Rectal smooth muscle tissue (tissue), 1 donor: ENCODE data around the gene CTNNA3.
"Not testable (repeated sequence)": the region's sequence is repeated elsewhere in the genome, so short reads cannot be mapped to it uniquely, and the experiment has no call there.

ENCODE experiments used
- H3K27ac ChIP-seq: one replicate; pipeline ENCODE4 v1.7.0; 2013; ENCODE audit warnings: low read depth, low read length, inconsistent platforms
- H3K27me3 ChIP-seq: one replicate; pipeline ENCODE4 v1.7.0; 2013; ENCODE audit warnings: low read length; ENCODE audit not compliant: control insufficient read depth, insufficient read depth
- H3K36me3 ChIP-seq: one replicate; pipeline ENCODE4 v1.7.0; 2013; ENCODE audit warnings: low read length; ENCODE audit not compliant: control insufficient read depth, insufficient read depth
- H3K4me1 ChIP-seq: one replicate; pipeline ENCODE4 v1.7.0; 2013; ENCODE audit warnings: low read length; ENCODE audit not compliant: control insufficient read depth, insufficient read depth
- H3K4me3 ChIP-seq: one replicate; pipeline ENCODE4 v1.7.0; 2013; ENCODE audit warnings: low read length
- H3K9ac ChIP-seq: one replicate; pipeline ENCODE4 v1.7.0; 2013; ENCODE audit warnings: low read length

CTNNA3 gene

DNA sequence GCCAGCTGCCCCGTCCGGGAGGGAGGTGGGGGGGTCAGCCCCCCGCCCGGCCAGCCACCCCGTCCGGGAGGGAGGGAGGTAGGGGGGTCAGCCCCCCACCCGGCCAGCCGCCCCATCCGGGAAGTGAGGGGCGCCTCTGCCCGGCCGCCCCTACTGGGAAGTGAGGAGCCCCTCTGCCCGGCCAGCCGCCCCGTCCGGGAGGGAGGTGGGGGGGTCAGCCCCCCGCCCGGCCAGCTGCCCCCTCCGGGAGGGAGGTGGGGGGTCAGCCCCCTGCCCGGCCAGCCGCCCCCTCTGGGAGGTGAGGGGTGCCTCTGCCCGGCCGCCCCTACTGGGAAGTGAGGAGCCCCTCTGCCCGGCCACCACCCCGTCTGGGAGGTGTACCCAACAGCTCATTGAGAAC lies 4.1 kb downstream of the CTNNA3 start:
- H3K4me1 ChIP-seq, H3K27ac ChIP-seq, H3K4me3 ChIP-seq, H3K36me3 ChIP-seq, H3K27me3 ChIP-seq, H3K9ac ChIP-seq: not testable (repeated sequence)

DNA sequence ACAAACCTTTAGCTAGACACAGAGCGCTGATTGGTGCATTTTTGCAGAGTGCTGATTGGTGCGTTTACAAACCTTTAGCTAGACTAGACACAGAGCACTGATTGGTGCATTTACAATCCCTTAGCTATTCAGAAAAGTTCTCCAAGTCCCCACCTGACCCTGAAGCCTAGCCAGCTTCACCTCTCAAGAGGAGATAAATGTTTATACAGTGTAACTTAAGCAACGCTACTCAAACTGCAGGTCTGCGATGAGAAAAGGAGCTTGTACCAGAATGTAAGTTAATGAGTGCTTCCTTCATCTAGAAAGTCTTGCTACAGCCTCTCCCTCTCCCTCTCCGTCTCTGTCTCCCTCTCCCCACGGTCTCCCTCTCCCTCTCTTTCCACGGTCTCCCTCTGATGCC lies 5.5 kb downstream of the CTNNA3 start:
- H3K36me3 ChIP-seq, H3K9ac ChIP-seq, H3K4me1 ChIP-seq, H3K4me3 ChIP-seq, H3K27me3 ChIP-seq, H3K27ac ChIP-seq: not testable (repeated sequence)

DNA sequence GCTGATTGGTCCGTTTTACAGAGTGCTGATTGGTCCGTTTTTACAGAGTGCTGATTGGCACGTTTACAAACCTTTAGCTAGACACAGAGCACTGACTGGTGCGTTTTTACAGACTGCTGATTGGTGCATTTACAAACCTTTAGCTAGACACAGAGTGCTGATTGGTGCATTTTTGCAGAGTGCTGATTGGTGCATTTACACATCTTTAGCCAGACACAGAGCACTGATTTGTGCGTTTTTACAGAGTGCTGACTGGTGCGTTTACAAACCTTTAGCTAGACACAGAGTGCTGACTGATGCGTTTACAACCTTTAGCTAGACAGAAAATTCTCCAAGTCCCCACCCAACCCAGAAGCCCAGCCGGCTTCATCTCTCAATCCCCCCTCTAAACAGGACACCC lies 11.9 kb downstream of the CTNNA3 start:
- H3K27me3 ChIP-seq, H3K4me1 ChIP-seq, H3K9ac ChIP-seq, H3K36me3 ChIP-seq, H3K4me3 ChIP-seq, H3K27ac ChIP-seq: not testable (repeated sequence)

DNA sequence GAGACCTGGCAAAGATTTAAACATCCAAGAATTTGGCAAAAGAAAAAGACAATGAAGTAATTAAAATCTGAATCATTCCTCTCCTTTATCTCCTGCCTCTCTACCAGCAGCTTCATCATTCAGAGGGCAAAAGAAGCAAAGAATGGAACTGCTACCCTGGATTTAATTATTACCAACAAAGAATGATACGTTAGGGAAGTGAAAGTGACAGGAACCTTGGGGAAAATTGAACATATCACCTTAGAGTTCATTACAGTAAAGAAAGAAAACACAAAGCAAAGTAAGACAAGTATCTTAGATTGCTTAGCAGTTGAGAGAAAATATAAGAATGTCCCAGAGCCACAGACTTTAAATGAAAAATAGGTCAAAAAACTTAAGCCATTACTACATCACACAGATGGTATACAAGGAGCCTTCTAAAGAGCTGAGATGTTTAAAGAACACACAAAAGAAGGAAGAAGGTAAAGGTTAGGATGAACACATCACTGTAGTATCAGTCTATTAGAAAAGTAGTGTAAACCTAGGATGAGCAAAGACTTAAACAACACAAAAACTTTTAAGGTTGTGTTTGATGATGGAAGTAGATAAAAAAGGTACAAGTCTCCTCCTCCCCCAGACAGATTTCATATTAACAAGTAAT lies 17.5 kb downstream of the CTNNA3 start:
- Histone ChIP-seq H3K9ac (no peak overlapping the region), H3K27me3 (no peaks in the 10 kb centered on the region), H3K4me3 (no peak overlapping the region), H3K4me1 (no peaks in the 10 kb centered on the region), H3K27ac (no peak overlapping the region), H3K36me3 (no peaks in the 10 kb centered on the region)

DNA sequence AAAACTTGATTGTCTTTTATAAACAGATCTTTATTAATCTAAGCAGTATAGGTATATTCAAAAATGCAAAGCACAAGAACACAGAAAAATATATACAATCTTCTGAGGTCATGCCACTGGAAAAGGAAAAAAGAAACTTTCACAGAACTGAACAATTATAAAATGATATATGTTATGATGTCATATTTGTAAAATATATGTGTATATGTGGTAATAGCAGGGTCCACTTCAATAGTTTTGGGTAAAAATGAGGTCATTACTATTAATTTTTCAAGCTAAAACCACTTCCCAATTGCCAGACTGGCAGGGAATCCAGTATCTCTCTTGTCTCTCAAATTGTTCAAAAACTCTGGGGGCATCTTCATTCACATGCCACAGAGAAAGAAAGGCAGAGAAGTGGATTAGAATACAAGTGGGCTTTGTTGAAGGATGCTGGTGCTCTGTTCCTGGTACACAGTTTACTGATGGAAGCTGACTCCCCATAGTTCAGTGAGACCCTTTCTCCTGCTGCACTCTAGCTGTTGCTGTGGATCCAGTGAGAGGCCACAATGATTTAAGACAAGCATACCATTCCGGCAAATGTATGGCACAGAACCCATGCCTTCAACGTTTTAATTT lies 19.7 kb downstream of the CTNNA3 start:
- Histone ChIP-seq H3K4me3 (no peak overlapping the region), H3K27ac (no peak overlapping the region), H3K9ac (no peak overlapping the region), H3K4me1 (no peaks in the 10 kb centered on the region), H3K36me3 (no peaks in the 10 kb centered on the region), H3K27me3 (no peaks in the 10 kb centered on the region)

DNA sequence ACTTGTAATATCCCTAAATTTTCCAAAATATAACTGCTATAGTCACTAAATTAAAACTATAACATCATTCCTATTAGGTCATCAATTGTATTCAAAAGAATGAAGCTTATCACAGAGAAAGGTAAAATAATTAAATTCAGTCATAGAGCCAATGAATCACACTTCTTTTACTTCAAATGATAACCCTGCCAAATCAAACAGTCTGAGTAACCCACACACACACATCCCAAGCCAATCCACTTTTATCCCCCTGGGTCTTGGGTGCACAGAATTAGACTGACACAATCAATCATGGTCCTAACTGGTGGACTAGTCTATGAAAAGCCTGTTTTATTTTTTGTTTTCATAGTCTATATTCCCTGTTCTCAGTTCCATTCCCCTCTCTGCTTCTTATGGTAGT lies 25.6 kb downstream of the CTNNA3 start:
- Histone ChIP-seq H3K9ac (no peak overlapping the region), H3K27ac (no peak overlapping the region), H3K27me3 (no peaks in the 10 kb centered on the region), H3K4me1 (peaks cover 2% of the 10 kb centered on the region), H3K36me3 (no peaks in the 10 kb centered on the region), H3K4me3 (no peak overlapping the region)

DNA sequence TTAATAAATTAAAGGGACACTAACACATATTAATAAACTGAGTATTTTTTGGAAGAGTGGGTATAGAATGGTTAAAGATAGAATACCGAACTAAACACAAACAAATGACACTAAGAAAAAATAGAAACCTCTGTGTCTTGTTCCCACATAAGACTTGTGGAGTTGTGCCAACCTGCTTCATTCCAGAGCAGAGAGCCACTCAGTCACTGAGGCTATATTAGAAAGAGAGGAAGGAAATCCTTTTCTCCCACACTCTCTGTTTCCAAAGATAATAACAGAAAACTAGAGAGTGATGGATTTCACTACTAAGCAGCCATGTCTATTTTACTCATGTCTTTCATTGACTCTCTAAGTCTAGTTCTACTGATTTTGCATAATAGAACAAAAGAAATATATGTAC lies 26.0 kb downstream of the CTNNA3 start:
- H3K9ac ChIP-seq, result no peak overlapping the region
- no peak overlapping the region for H3K27ac ChIP-seq
- H3K27me3 ChIP-seq, result no peaks in the 10 kb centered on the region
- peaks cover 2% of the 10 kb centered on the region for H3K4me1 ChIP-seq
- no peaks in the 10 kb centered on the region for H3K36me3 ChIP-seq
- no peak overlapping the region for H3K4me3 ChIP-seq

DNA sequence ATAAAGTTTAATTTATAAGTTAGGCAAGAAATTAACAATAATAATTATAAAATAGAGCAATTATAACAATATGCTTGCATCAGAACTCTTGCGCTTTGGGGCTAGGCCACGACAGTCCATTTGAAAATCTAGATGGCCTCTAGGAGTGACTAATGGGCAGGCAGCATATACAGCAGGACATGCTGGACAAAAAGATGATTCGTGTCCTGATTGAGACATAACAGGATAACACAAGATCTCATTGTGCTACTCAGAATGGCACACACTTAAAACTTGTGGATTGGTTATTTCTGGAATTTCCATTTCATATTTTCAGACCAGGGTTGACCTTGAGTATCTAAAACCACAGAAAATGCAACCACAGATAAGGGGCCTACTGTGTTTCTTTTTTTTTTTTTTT lies 27.5 kb downstream of the CTNNA3 start:
- Histone ChIP-seq H3K27ac (no peak overlapping the region), H3K4me1 (peaks cover 2% of the 10 kb centered on the region), H3K27me3 (no peaks in the 10 kb centered on the region), H3K4me3 (no peak overlapping the region), H3K36me3 (no peaks in the 10 kb centered on the region), H3K9ac (no peak overlapping the region)

DNA sequence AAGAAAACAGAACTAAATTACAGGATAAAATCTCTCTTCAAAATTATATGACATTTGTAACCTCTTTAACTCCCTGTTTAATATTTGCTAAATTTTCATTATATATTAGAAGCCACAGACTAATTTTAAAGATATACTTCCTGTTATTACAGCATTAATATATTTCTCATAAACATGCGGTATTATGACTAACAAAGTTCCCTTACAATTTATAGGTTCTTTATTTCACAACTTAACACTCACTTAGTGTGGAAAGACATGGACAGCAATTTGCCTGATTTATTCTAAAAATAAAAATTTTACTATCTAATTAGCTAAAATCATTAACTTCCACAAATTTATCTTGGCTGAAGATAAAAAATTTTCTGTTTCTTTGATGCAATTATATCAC lies 29.0 kb downstream of the CTNNA3 start:
- Histone ChIP-seq H3K27me3 (no peaks in the 10 kb centered on the region), H3K9ac (no peak overlapping the region), H3K4me1 (peaks cover 2% of the 10 kb centered on the region), H3K36me3 (no peaks in the 10 kb centered on the region), H3K27ac (no peak overlapping the region), H3K4me3 (no peak overlapping the region)

DNA sequence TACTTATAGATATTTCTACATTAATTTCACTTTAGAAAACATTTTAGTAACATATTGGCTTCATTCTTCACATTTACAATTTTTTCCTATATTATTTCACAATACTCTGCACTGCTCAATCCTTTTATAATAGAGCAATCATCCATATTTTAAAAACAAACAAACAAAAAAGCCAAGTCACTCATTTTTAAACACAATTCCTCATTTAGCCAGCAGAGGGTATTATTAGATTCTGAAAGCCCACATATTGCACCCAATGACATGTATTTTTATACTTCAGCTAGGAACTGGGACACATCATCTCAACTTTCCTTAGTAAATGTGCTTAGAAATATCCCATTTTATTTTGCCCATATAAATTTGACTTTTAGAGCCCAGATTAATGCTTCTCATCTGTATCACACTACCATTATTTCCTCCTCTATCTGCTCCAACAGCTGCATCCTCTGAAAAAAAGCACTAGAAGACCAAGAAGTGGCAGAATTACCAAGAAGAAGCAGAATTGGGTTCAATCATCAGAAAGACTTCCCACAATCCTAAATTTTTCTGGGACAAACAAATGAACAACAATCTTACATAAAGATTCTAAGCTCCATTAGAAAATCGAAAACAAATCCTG lies 29.5 kb downstream of the CTNNA3 start:
- H3K4me1 ChIP-seq, result peaks cover 2% of the 10 kb centered on the region
- H3K4me3 ChIP-seq, result no peak overlapping the region
- no peaks in the 10 kb centered on the region for H3K27me3 ChIP-seq
- H3K27ac ChIP-seq, result no peak overlapping the region
- H3K9ac ChIP-seq, result no peak overlapping the region
- no peaks in the 10 kb centered on the region for H3K36me3 ChIP-seq

DNA sequence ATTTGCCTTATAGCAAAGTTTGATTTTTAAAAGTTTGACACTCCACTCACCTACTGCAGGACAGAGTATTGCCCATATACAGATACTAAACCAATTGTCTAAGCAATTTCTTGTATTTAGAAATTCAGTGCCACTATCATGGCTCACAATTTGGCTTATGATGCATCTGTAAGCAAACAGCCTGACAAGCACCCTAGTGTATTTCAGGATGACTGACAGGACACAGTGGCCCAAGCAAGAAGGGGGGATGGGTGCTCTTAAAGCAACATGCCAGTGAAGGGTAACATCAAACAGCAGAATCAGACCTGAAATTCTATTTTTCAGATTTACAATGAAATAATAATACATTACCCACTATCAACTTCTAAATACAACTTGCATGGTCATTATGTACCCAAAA lies 30.5 kb downstream of the CTNNA3 start:
- no peak overlapping the region for H3K4me3 ChIP-seq
- H3K27me3 ChIP-seq, result no peaks in the 10 kb centered on the region
- peaks cover 2% of the 10 kb centered on the region for H3K4me1 ChIP-seq
- no peaks in the 10 kb centered on the region for H3K36me3 ChIP-seq
- H3K27ac ChIP-seq, result no peak overlapping the region
- H3K9ac ChIP-seq, result no peak overlapping the region

DNA sequence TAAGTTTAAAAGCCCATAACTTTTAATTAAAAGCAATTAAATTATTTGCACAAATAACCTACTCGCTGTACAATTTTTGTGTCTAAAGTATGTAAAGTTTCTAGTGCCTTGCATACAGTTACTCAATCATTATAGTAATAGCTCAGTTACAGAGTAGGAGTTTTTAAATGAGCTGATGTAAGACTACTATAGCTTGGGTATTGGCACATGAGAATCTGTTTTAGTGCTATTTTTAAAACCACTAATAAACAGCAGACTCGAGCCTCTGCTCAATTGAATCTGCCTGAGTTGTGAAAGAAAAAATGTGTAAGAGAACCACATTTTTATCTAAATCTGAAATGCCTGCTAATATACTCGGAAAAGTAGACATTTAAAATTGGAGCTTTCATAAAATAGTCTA lies 31.1 kb downstream of the CTNNA3 start:
- no peak overlapping the region for H3K27ac ChIP-seq
- H3K9ac ChIP-seq, result no peak overlapping the region
- H3K4me3 ChIP-seq, result no peak overlapping the region

DNA sequence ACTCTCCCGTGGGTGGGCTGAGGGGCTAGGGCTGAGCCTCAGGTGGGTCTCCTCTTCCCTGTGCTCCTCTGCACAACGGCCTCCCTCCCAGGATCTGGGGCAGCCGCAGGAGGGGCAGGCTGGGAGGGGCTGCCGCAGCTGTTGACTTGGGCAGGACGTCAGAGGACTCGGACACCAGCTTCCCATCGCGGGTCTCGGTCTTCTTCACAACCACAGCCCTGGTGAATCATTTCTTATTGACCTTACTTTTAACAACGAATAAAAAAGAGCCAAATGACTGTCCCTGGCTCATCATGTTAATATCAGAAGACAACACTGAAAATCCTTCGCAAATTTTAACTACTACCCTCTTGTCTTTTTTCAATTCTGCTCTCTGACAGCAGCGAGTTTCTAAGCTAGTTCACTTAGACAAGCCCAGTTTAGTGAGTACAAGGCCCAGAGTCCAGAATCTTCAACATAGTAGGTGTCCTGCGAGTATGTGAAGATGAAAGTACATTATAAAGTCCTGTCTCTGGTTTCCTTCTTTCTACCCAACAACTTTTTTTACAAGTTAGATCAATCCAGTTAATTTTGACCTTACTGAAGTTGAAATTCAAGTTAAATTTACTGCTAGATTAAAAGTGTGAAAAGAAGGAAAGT lies 32.4 kb downstream of the CTNNA3 start:
- no peak overlapping the region for H3K27ac ChIP-seq
- no peaks in the 10 kb centered on the region for H3K27me3 ChIP-seq
- no peaks in the 10 kb centered on the region for H3K36me3 ChIP-seq
- H3K4me1 ChIP-seq, result no peaks in the 10 kb centered on the region
- no peak overlapping the region for H3K9ac ChIP-seq
- no peak overlapping the region for H3K4me3 ChIP-seq

More for the DNA sequence above, 31.1 kb downstream of the CTNNA3 start:
- peaks cover 2% of the 10 kb centered on the region for H3K4me1 ChIP-seq
- H3K27me3 ChIP-seq, result no peaks in the 10 kb centered on the region
- no peaks in the 10 kb centered on the region for H3K36me3 ChIP-seq
